Measurements from ENCODE around the gene UST. TPM values are rescaled to one million over a fixed set of nuclear protein-coding genes. Genes with fewer than 3 reads are reported as not detected.
"Not testable (repeated sequence)": the region's sequence is repeated elsewhere in the genome, so short reads cannot be mapped to it uniquely, and the experiment has no call there.

The UST gene
- total and polyA plus RNA-seq, 2 of the 8 experiments (the other 6 are each of a cell fraction or from before 2014, with no cell fraction given) = 13.5 to 34.5 TPM

GRCh38 chr6:148764259-148765020 is 17.6 kb downstream of the UST start:
- H3K23me2 ChIP-seq (ENCODE audit: low read depth, low read length); H3K18ac ChIP-seq (ENCODE audit: extremely low read depth, low read length); H4K8ac ChIP-seq (ENCODE audit: extremely low read depth, insufficient read depth, low read length); H3K23ac ChIP-seq (ENCODE audit: insufficient read length); H4K91ac ChIP-seq (replicated peaks; ENCODE audit: insufficient read length, low read length); H3K9me3 ChIP-seq (ENCODE audit: insufficient read depth in 2 of 2, low read depth in 1 of 2, low read length in 1 of 2); CTCF ChIA-PET (ENCODE audit: partially characterized antibody); H3K27ac ChIP-seq (ENCODE audit: low read depth, low read length); H3K56ac ChIP-seq (replicated peaks; ENCODE audit: insufficient read length, low read depth, low read length); H2BK20ac ChIP-seq (ENCODE audit: low read length); FAIRE-seq; H3K36me3 ChIP-seq (ENCODE audit: control insufficient read depth in 2 of 4, insufficient read depth in 4 of 4, low read length in 3 of 4); H2BK12ac ChIP-seq (ENCODE audit: low read depth, low read length); H2BK120ac ChIP-seq (replicated peaks; ENCODE audit: low read depth, low read length); H2AFZ ChIP-seq (ENCODE audit: low read length); H3K4ac ChIP-seq (replicated peaks; ENCODE audit: insufficient read length, low read depth, low read length); H2BK15ac ChIP-seq (ENCODE audit: low read length); H2BK5ac ChIP-seq (ENCODE audit: low read depth, low read length); H3K27me3 ChIP-seq (replicated peaks in 1 of 4; ENCODE audit: control insufficient read depth in 3 of 4, extremely low read depth in 1 of 4, insufficient read depth in 3 of 4, low read length in 3 of 4); H2AK5ac ChIP-seq (ENCODE audit: low read depth, low read length); H4K5ac ChIP-seq (ENCODE audit: insufficient read length, low read depth, low read length); H3K14ac ChIP-seq (ENCODE audit: insufficient read length); H3K9ac ChIP-seq (replicated peaks in 1 of 4; ENCODE audit: extremely low read depth in 1 of 4, low read depth in 3 of 4, low read length in 3 of 4); DNase-seq (ENCODE audit: low read depth in 1 of 2, low spot score in 2 of 2); H3K79me1 ChIP-seq (ENCODE audit: low read depth, low read length); H3K4me2 ChIP-seq (ENCODE audit: insufficient read depth in 1 of 2, low read depth in 2 of 2, low read length in 2 of 2): not testable (repeated sequence)
- Histone ChIP-seq H3K4me3 (ENCODE audit: extremely low read depth in 1 of 4, insufficient read depth in 2 of 4, low read depth in 3 of 4, low read length in 4 of 4) (peak overlapping the region in 1 of 4 experiments; percentile 32; a peak in 1 of 8 replicates), H4K20me1 (replicated peaks in 1 of 2; ENCODE audit: control insufficient read depth in 1 of 2, insufficient read depth in 2 of 2, low read length in 2 of 2) (peaks cover 10 to 16% of the 10 kb centered on the region in 2 experiments), H3K4me1 (replicated peaks in 1 of 4; ENCODE audit: control insufficient read depth in 3 of 4, insufficient read depth in 4 of 4, low read length in 3 of 4) (peaks cover 12 to 34% (median 28%) of the 10 kb centered on the region in 4 experiments), H3K79me2 (ENCODE audit: control insufficient read depth in 1 of 2, insufficient read depth in 2 of 2, low read length in 2 of 2) (peaks cover 13 to 98% of the 10 kb centered on the region in 2 experiments)
- POLR2A ChIA-PET (ENCODE audit: partially characterized antibody) = interaction anchor here (0.6 kb wide), 1 partner anchor 24 kb away, joined by 5 read pairs; no protein-coding TSS in a partner anchor
- 37% methylated on average over 10 of the region's 10 CpGs; no CpG with 5 or more reads in 1 of the 2 experiments for WGBS, 2 experiments (ENCODE audit: extremely low coverage in 1 of 2, insufficient coverage in 1 of 2, insufficient read length in 1 of 2, insufficient replicate concordance in 2 of 2, low coverage in 1 of 2, low lambda C conversion rate in 2 of 2, missing lambda C conversion rate in 1 of 2)
- peak; percentile 94 for TF ChIP-seq RXRA (IDR thresholded peaks at IDR 0.05; ENCODE audit: insufficient read depth, low read depth, low read length)
- peak; percentile 28; the same call in 1 of the 2 replicates for TF ChIP-seq SP1 (IDR thresholded peaks at IDR 0.05; ENCODE audit: low read depth, low read length)
- peak; percentile 28 for TF ChIP-seq ASH2L (IDR thresholded peaks at IDR 0.05; ENCODE audit: low read length)
- TF ChIP-seq EP300 (IDR thresholded peaks at IDR 0.05; ENCODE audit: borderline replicate concordance in 1 of 2, low read depth in 2 of 2, low read length in 2 of 2) = peak in 1 of 2 experiments; percentile 30; a peak in 1 of 3 replicates
- TF ChIP-seq CEBPB (IDR thresholded peaks at IDR 0.05; ENCODE audit: low read depth, low read length) = 0 out of 2 replicates have a peak, but pooled peaks have one; percentile 6
- TF ChIP-seq SIN3A (conservative IDR thresholded peaks at IDR 0.05 in 1 of 2, IDR thresholded peaks at IDR 0.05 in 1 of 2; ENCODE audit: low read depth in 1 of 2, low read length in 2 of 2) = peak; percentile 55 to 63; a peak in 1 of 4 replicates
- TF ChIP-seq TEAD4 (IDR thresholded peaks at IDR 0.05; ENCODE audit: low read depth, low read length) = peak; percentile 84

Measured in H1 (cell line).